Natural killer cell treated with Interleukin-12 subunit alpha and Interleukin-12 subunit beta and Interleukin-15 and Interleukin-18, amount 100 ng/mL, for 72 hours (primary cell): Measurements from ENCODE around the gene FOSL1. TPM values are rescaled to one million over a fixed set of nuclear protein-coding genes. Genes with fewer than 3 reads are reported as not detected.

Experiments used
- ATAC-seq, 2 donors: fragments of 150-1000 bp; cut with Tn5 transposase in 1 of 2; sonication (Bioruptor Pico), chemical (Tn5 transposase) in 1 of 2; 2 replicates each; pipeline ENCODE4 v1.10.0; 2021
- DNase-seq: peaks from one replicate; pipeline ENCODE4 v3.0.0; 2022; ENCODE audit warnings: low spot score
- H3K27ac Mint-ChIP-seq, 2 donors: 1 replicate in 1 of 2; 2 replicates in 1 of 2; pipeline ENCODE4 v1.8.0; 2022; ENCODE audit warnings: mixed read lengths in 2 of 2, mild to moderate bottlenecking in 1 of 2, moderate library complexity in 1 of 2
- H3K27me3 Mint-ChIP-seq, 2 donors: 1 replicate in 1 of 2; 2 replicates in 1 of 2; pipeline ENCODE4 v1.8.0; 2022; ENCODE audit warnings: mixed read lengths in 2 of 2
- H3K36me3 Mint-ChIP-seq: one replicate; pipeline ENCODE4 v1.8.0; 2022; ENCODE audit warnings: mixed read lengths
- H3K4me1 Mint-ChIP-seq, 2 donors: 1 replicate in 1 of 2; 2 replicates in 1 of 2; pipeline ENCODE4 v1.8.0; 2022; ENCODE audit warnings: low read depth in 2 of 2, mixed read lengths in 2 of 2, mild to moderate bottlenecking in 1 of 2
- H3K4me3 Mint-ChIP-seq: one replicate; pipeline ENCODE4 v1.8.0; 2022; ENCODE audit warnings: mixed read lengths
- H3K9me3 Mint-ChIP-seq: 2 replicates; pipeline ENCODE4 v1.8.0; 2022; ENCODE audit warnings: mixed read lengths
- total RNA-seq, 2 donors: library from RNA; stranded (reverse); gene quantifications; one replicate each; pipeline ENCODE4 v1.2.3, GENCODE V29; 2022

Gene FOSL1
- total RNA-seq: 10 to 100 TPM in 1 of 2 donors, 1 to 10 TPM in 1; 7.9 to 18.1 TPM

DNA sequence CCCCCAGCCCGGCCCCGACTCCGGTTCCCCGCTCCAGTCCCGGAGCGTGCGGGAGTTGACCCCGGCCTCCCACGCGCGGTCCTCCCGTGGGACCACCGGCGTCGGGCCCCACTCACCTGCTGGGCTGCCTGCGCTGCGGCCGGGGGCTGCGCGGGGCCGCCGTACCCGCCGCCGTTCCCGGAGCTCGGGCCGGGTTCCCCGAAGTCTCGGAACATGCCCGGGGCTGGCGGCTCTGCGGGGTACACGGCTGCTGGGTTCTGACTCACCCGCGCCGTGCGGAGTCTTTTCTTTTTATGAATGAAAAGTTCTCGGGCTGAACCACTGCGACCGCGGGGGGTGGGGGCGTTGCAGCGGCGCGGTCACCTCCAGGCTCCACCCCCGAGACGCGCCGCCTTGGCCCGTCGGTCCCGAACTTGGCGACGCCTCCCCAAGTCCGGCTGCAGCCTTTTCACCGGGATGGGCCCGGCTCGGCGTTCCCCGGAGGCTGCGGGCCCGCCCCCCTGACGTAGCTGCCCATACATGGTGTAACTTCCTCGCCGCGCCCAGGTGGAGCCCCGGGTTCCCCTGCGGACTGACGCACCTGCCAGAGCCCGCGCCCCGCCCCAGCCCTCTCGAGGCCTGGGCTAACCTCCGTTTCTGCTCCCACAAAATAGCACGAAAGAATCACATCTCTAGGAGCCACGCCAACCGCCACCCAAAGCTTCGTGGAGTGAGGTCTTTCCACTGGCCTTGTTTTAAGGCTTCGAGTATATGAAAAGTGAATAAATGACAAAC, at the start of gene FOSL1:
Gene FOSL1, minus strand, starts transcription at position 264 of the 774 bp plus-strand sequence. Its CDS starts 49 bp downstream, at position 215.
- no peaks in the 10 kb centered on the region for H3K9me3 Mint-ChIP-seq
- H3K27me3 Mint-ChIP-seq: no peaks in the 10 kb centered on the region
- peaks cover 35 to 40% of the 10 kb centered on the region in 2 donors for H3K4me1 Mint-ChIP-seq
- DNase-seq (peak; percentile 95), ATAC-seq (peak; percentile 90 to 93)
- H3K36me3 Mint-ChIP-seq: no peaks in the 10 kb centered on the region
- H3K27ac Mint-ChIP-seq: peak within 1 kb of the TSS; percentile 81 to 94
- peak within 1 kb of the TSS; percentile 76 for H3K4me3 Mint-ChIP-seq

DNA sequence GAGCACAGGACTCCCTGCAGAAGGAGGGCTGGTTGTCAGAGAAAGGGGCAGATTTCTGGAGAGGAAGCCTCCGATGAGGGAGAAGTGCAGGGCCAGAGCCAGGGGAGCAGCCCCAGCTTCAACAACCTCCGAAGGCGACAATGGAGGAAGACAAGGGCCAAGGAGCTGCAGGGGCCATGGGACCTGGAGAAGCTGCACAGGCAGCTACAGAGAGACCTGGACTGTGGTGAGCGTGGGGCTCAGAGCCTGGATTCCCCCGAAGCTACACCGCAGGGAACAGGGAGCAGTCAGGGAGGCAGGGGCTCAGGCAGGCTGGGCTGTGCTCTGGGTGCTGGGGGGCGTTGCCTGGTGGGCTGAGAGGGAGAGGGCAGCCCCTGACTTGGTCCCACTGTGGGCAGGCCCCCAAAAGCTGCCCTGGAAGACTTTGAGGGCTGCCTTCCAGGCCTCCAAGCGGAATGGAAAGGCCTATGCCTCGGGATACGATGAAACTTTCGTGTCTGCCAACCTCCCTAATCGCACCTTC, 47.5 kb upstream of the FOSL1 start:
- ATAC-seq: no peak
- DNase-seq: no peak
- no peaks in the 10 kb centered on the region for H3K4me1 Mint-ChIP-seq
- H3K36me3 Mint-ChIP-seq: no peaks in the 10 kb centered on the region
- H3K9me3 Mint-ChIP-seq: no peaks in the 10 kb centered on the region
- no peak overlapping the region for H3K4me3 Mint-ChIP-seq
- H3K27ac Mint-ChIP-seq: no peak overlapping the region
- no peaks in the 10 kb centered on the region for H3K27me3 Mint-ChIP-seq

DNA sequence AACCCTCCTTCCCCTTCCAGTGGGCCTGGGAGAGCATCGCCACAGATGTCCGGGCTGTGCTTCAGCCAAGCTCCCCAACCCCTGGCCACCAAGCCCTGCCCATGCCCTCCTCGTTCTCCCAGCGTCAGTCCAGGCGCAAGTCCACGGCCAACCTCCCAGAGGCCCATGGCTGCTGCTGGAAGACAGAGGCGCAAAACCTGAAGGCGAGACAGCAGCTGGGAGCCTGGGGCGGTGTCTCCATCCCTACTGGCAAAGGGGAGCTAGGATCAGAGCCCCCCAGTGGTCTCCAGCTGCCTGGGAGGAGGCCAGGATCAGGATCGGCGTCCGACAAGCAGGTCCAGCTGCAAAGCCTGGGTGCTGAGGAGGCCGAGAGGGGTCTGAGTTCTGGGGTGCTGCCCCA, 46.9 kb upstream of the FOSL1 start:
- no peak overlapping the region for H3K4me3 Mint-ChIP-seq
- H3K27me3 Mint-ChIP-seq: no peaks in the 10 kb centered on the region
- peak; percentile 47 for DNase-seq
- no peaks in the 10 kb centered on the region for H3K36me3 Mint-ChIP-seq
- H3K27ac Mint-ChIP-seq: no peak overlapping the region
- no peaks in the 10 kb centered on the region for H3K4me1 Mint-ChIP-seq
- ATAC-seq: no peak
- no peaks in the 10 kb centered on the region for H3K9me3 Mint-ChIP-seq

DNA sequence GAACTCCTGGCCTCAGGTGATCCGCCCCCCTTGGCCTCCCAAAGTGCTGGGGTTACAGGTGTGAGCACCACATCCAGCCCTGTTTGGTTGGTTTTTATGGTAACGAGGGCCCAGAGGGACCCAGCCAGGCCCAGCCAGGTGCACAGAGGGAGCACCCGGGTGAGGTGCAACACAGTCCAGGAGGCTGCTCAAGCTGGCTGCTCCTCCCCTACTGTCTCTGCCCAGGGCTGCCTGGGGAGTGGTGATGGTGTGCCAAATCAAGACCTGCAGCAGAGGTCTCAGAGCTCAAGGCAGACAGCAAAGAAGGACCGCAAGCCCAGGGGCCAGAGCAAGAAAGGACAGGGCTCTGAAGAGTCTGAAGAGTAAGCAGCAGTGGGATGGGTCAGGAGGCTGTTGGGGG, 46.5 kb upstream of the FOSL1 start:
- peak; percentile 32 for DNase-seq
- no peaks in the 10 kb centered on the region for H3K36me3 Mint-ChIP-seq
- H3K4me1 Mint-ChIP-seq: peaks cover 0 to under 1% of the 10 kb centered on the region in 2 donors
- no peak overlapping the region for H3K27ac Mint-ChIP-seq
- no peak for ATAC-seq
- no peak overlapping the region for H3K4me3 Mint-ChIP-seq
- H3K9me3 Mint-ChIP-seq: no peaks in the 10 kb centered on the region
- no peaks in the 10 kb centered on the region for H3K27me3 Mint-ChIP-seq

DNA sequence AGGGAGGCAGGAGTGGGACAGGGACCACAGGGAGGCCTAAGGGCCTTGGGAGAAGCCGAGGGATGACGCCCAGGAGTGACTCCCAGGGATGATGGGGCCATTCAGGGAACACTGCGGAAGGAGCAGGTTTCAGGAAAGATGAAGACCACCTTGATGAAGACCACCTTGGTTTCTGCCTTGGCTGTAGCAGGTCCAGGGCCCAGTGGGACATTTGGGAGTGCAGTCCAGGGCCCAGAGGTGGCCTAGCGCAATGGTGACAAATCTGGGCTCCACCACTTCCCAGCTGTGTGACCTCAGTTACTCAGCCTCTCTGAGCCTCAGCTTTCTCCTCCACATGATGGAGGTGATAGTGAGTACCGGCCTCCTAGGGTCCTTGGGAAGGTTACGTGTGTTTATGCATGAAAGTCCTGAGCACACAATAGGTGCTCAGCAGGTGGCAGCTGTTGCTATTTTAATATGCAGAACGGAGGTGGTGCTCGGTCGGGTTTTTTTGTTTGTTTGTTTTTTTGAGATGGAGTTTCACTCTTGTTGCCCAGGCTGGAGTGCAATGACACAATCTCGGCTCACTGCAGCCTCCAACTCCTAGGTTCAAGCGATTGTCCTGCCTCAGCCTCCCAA, 45.9 kb upstream of the FOSL1 start:
- Mint-ChIP-seq H3K36me3 (no peaks in the 10 kb centered on the region), H3K27ac (no peak overlapping the region), H3K4me3 (no peak overlapping the region), H3K4me1 (peaks cover 6% of the 10 kb centered on the region in 2 donors), H3K9me3 (no peaks in the 10 kb centered on the region), H3K27me3 (no peaks in the 10 kb centered on the region)
- DNase-seq (no peak), ATAC-seq (no peak)

DNA sequence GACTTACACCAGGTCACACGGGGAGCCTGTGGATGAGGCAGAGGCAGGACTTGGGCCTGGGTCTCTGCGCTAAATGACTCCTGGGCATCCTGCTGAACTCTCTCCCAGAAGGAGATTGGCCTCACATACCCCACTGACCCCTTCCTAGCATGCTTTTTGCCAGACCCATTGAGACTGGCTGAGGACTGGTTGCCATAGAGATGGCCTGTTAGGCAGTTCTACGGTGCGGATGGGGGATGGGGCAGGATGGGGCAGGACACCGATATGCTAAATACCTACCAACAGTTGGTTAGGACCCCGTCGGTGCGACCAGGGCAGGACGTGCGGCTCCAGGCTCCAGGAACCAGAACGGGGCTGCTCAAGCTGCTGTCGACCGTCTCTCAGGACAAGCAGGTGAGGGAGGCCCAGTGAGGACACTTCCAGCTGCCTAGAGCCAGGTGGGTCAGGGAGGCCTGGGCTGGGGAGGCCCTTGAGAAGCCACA, 45.3 kb upstream of the FOSL1 start, which contains the start of gene TSGA10IP:
Gene TSGA10IP, plus strand, starts transcription at position 51 of the 482 bp plus-strand sequence. Its CDS starts 196 bp downstream, at position 247.
- H3K36me3 Mint-ChIP-seq: no peaks in the 10 kb centered on the region
- ATAC-seq (no peak), DNase-seq (peak; percentile 41)
- H3K4me1 Mint-ChIP-seq: peaks cover 6% of the 10 kb centered on the region in 2 donors
- H3K27ac Mint-ChIP-seq: no peak within 1 kb of the TSS
- H3K27me3 Mint-ChIP-seq: no peaks in the 10 kb centered on the region
- no peak within 1 kb of the TSS for H3K4me3 Mint-ChIP-seq
- no peaks in the 10 kb centered on the region for H3K9me3 Mint-ChIP-seq

DNA sequence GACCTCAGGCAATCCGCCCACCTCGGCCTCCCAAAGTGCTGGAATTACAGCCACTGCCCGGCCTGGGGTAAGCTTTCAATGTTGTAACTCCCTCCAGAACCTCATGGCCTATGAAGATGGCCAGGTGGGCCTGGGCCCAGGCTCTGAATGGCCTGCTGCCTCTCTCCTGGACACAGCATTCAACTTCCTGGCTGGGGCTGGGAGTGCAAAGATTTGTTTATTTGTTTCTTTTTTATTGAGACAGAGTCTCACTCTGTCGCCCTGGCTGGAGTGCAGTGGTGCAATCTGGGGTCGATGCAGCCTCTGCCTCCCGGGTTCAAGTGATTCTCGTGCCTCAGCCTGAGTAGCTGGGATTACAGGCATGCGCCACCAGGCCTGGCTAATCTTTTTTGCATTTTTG, 44.6 kb upstream of the FOSL1 start:
- H3K36me3 Mint-ChIP-seq: no peaks in the 10 kb centered on the region
- H3K27ac Mint-ChIP-seq: no peak overlapping the region
- peaks cover 6% of the 10 kb centered on the region in 2 donors for H3K4me1 Mint-ChIP-seq
- no peak overlapping the region for H3K4me3 Mint-ChIP-seq
- no peaks in the 10 kb centered on the region for H3K27me3 Mint-ChIP-seq
- H3K9me3 Mint-ChIP-seq: no peaks in the 10 kb centered on the region
- peak; percentile 28 for DNase-seq
- ATAC-seq: no peak

DNA sequence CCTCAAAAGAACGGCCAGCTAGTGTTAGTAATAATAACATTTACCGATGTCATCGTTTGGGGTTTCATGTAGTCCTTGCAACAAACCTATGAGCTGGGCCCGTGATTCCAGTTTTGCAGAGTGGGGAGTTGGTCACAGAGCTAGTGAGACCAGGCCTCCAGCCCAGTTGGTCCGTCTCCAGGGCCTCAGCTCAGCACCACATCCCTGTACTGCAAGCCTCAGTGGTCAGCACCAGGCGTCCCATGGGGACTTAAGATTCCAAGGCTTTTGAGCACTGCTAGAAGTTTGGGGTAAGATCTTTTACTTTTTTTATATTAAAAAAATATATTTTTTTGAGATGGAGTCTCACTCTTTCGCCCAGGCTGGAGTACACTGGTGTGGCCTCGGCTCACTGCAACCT, 44.0 kb upstream of the FOSL1 start:
- Mint-ChIP-seq H3K4me3 (no peak overlapping the region), H3K27ac (no peak overlapping the region), H3K36me3 (no peaks in the 10 kb centered on the region), H3K4me1 (peaks cover 6% of the 10 kb centered on the region in 2 donors), H3K9me3 (no peaks in the 10 kb centered on the region), H3K27me3 (no peaks in the 10 kb centered on the region)
- ATAC-seq (no peak), DNase-seq (peak; percentile 20)

DNA sequence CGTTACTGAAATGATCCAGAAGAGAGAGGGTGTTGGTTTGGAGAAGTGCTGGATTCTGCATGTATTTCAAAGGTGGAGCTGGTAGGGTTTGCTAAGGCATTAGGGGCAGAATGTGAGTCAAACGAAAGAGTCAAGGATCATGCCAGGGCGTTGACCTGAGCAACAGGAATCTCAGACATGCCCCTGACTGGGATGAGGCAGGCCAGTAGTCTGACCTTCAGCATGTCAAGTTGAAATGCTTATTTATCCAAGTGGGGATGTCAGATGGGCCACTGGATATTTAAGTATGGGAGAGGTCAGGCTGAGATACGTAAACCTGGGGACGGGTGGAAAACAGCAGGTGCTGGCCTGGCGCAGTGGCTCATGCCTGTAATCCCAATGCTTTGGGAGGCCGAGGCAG, 42.3 kb upstream of the FOSL1 start:
- DNase-seq: no peak
- H3K4me1 Mint-ChIP-seq: peaks cover 6% of the 10 kb centered on the region in 2 donors
- H3K4me3 Mint-ChIP-seq: no peak overlapping the region
- H3K9me3 Mint-ChIP-seq: no peaks in the 10 kb centered on the region
- H3K27ac Mint-ChIP-seq: peak overlapping the region in 1 of 2 donors; percentile 54
- no peaks in the 10 kb centered on the region for H3K36me3 Mint-ChIP-seq
- ATAC-seq: no peak
- no peaks in the 10 kb centered on the region for H3K27me3 Mint-ChIP-seq

DNA sequence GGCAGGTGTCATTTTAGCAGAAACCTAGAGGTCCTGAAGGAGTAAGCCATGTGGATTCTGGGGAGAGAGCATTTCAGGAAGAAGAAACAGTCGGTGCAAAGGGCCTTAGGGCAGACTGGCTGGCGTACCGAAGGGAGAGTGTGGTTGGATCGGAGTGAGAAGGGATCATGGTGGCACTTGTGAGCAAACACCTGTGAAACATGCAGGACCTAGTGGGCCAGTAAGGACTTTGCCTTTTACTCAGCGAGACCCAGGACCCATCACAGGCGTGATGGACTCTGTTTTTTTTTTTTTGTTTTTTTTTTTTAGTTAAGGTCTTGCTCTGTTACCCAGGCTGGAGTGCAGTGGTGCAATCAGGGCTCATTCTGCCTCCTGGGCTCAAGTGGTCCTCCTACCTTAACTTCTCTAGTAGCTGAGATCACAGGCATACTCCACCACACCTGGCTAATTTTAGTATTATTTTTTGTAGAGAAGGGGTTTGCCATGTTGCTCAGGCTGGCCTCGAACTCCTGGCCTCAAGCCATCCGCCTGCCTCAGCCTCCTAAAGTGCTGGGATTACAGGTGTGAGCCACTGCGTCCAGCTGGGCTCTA, 41.6 kb upstream of the FOSL1 start:
- no peaks in the 10 kb centered on the region for H3K9me3 Mint-ChIP-seq
- no peak for ATAC-seq
- DNase-seq: no peak
- peaks cover 6% of the 10 kb centered on the region in 2 donors for H3K4me1 Mint-ChIP-seq
- no peaks in the 10 kb centered on the region for H3K36me3 Mint-ChIP-seq
- peak overlapping the region in 1 of 2 donors; percentile 54 for H3K27ac Mint-ChIP-seq
- H3K27me3 Mint-ChIP-seq: no peaks in the 10 kb centered on the region
- no peak overlapping the region for H3K4me3 Mint-ChIP-seq

DNA sequence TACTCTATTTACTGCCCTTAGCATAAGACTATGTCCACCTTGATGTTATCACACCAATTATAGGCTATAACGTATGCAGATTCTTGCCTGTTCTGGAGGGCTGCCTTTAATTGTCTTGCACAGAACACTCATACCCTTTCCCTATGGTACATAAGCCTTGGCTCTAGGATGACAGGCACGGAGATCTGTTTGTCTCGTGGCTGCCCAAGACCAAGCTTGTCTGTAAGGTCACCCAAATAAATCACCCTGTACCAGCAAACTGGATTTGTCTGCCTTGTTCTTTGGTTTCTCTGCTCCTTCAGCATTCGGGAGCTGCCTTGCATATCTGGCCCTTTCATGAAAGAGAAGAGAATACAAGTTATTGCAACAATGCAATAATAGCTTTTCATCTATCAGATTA, 37.6 kb upstream of the FOSL1 start:
- no peak for DNase-seq
- H3K4me3 Mint-ChIP-seq: no peak overlapping the region
- H3K4me1 Mint-ChIP-seq: peaks cover 6% of the 10 kb centered on the region in 2 donors
- H3K9me3 Mint-ChIP-seq: no peaks in the 10 kb centered on the region
- no peaks in the 10 kb centered on the region for H3K27me3 Mint-ChIP-seq
- H3K27ac Mint-ChIP-seq: no peak overlapping the region
- no peaks in the 10 kb centered on the region for H3K36me3 Mint-ChIP-seq
- ATAC-seq: no peak

DNA sequence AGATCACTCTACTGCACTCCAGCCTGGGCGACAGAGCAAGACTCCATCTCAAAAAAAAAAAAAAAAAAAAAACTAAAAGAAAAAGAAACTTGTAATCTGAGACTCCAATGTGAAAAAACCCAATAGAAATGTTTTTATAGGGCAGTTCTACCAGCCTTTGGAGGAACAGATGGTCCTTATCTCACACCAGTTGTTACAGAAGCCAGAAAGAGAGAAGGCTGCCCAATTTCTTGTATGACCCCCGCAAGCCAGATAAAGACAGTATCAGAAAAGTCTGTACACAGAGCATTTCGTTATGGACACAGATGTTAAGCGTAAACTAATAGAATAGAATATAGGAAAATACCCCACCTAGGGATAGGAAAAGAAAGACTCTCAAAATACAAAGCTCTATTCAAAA, 33.8 kb upstream of the FOSL1 start:
- ATAC-seq (no peak), DNase-seq (no peak)
- Mint-ChIP-seq H3K4me3 (no peak overlapping the region), H3K4me1 (peaks cover 8% of the 10 kb centered on the region in 2 donors), H3K36me3 (no peaks in the 10 kb centered on the region), H3K27ac (peak overlapping the region in 1 of 2 donors; percentile 23), H3K9me3 (no peaks in the 10 kb centered on the region), H3K27me3 (no peaks in the 10 kb centered on the region)

DNA sequence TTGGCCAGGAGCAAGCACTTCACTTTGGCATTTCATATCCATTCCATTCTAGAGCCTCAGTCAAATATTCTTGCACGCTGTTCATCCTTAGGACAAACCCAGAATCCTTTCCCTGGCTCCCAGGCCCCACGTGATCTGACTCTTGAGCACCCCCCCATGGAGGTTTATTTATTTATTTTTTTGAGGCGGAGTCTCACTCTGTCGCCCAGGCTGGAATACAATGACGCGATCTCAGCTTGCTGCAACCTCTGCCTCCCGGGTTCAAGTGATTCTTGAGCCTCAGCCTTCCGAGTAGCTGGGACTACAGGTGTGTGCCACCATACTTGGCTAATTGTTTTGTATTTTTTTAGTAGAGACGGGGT, 32.4 kb upstream of the FOSL1 start:
- peaks cover 23% of the 10 kb centered on the region in 2 donors for H3K4me1 Mint-ChIP-seq
- H3K9me3 Mint-ChIP-seq: no peaks in the 10 kb centered on the region
- H3K36me3 Mint-ChIP-seq: no peaks in the 10 kb centered on the region
- no peak for DNase-seq
- H3K27me3 Mint-ChIP-seq: no peaks in the 10 kb centered on the region
- no peak overlapping the region for H3K27ac Mint-ChIP-seq
- no peak overlapping the region for H3K4me3 Mint-ChIP-seq
- ATAC-seq: no peak
